Measurements from ENCODE around the gene ASXL1. TPM values are rescaled to one million over a fixed set of nuclear protein-coding genes. Genes with fewer than 3 reads are reported as not detected.

ASXL1 gene
- total RNA-seq, 1 donor from 2014 or later, result 142 TPM

DNA sequence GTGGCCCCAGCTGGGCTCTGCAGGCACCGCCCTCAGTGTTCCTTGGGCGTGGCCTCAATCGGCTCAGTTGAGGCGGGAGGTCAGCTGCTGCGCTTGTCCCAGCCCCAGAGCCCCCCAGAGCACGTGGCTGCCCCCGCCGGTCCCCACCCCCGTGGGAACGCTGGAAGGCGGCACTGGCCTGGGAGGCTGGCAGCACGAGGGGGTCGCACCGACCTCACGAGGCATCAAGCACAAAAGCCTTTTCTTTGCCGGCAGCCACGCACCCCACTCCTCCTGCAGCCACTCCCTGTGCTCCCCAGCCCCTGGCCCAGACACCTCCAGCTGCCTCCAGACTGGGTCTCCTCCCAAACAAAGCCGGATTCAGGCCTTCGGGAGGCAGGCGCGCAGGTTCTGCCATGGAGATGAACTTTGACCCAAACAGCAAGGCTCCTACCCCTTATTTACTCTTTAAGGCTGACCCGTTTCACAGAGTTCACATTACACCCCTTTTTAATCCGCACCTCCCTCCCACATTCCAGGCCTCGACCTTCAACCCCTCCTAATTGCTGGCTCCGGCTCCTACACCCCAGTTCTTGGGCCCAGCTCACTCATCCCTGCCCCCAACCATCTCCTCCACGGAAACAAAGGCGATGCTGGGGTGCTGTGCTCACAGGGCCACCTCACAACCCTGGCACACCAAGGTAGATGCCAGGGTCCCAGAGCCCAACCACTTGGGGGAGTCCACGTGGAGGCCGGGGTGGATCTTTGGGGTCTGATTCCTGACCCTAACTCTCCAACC, 115.3 kb downstream of the ASXL1 start:
- Mint-ChIP-seq H3K36me3 (ENCODE audit: low read depth) (no peaks in the 10 kb centered on the region), H3K27ac (no peak overlapping the region), H3K27me3 (no peaks in the 10 kb centered on the region), H3K4me3 (no peak overlapping the region), H3K4me1 (peaks cover 7% of the 10 kb centered on the region), H3K9me3 (no peaks in the 10 kb centered on the region)
- DNase-seq, result no peak
- intact Hi-C loops (cut with micrococcal nuclease), result no loop called here

GRCh38 chr20:32474009-32474716, 116.0 kb downstream of the ASXL1 start:
- Mint-ChIP-seq H3K27ac (no peak overlapping the region), H3K9me3 (no peaks in the 10 kb centered on the region), H3K27me3 (no peaks in the 10 kb centered on the region), H3K4me1 (peaks cover 7% of the 10 kb centered on the region), H3K36me3 (ENCODE audit: low read depth) (no peaks in the 10 kb centered on the region), H3K4me3 (no peak overlapping the region)
- intact Hi-C loops (cut with micrococcal nuclease), result no loop called here
- no peak for DNase-seq

- no peak for DNase-seq
- Mint-ChIP-seq H3K4me1 (peaks cover 7% of the 10 kb centered on the region), H3K9me3 (no peaks in the 10 kb centered on the region), H3K36me3 (ENCODE audit: low read depth) (no peaks in the 10 kb centered on the region), H3K27ac (no peak overlapping the region), H3K27me3 (no peaks in the 10 kb centered on the region), H3K4me3 (no peak overlapping the region)
- intact Hi-C loops (cut with micrococcal nuclease), result no loop called here
Measured at GRCh38 chr20:32474717-32474966, 116.5 kb downstream of the ASXL1 start.

- Mint-ChIP-seq H3K27ac (no peak overlapping the region), H3K36me3 (ENCODE audit: low read depth) (no peaks in the 10 kb centered on the region), H3K27me3 (no peaks in the 10 kb centered on the region), H3K4me3 (no peak overlapping the region), H3K4me1 (peaks cover 7% of the 10 kb centered on the region), H3K9me3 (no peaks in the 10 kb centered on the region)
- intact Hi-C loops (cut with micrococcal nuclease), result no loop called here
- no peak for DNase-seq
Measured at GRCh38 chr20:32474967-32475811, 117.1 kb downstream of the ASXL1 start.

GRCh38 chr20:32476684-32477593, 118.8 kb downstream of the ASXL1 start:
- Mint-ChIP-seq H3K9me3 (no peaks in the 10 kb centered on the region), H3K4me3 (no peak overlapping the region), H3K27me3 (no peaks in the 10 kb centered on the region), H3K27ac (peak overlapping the region; percentile 1), H3K36me3 (ENCODE audit: low read depth) (no peaks in the 10 kb centered on the region), H3K4me1 (peaks cover 9% of the 10 kb centered on the region)
- intact Hi-C loops (cut with micrococcal nuclease), result no loop called here
- DNase-seq, result no peak

DNA sequence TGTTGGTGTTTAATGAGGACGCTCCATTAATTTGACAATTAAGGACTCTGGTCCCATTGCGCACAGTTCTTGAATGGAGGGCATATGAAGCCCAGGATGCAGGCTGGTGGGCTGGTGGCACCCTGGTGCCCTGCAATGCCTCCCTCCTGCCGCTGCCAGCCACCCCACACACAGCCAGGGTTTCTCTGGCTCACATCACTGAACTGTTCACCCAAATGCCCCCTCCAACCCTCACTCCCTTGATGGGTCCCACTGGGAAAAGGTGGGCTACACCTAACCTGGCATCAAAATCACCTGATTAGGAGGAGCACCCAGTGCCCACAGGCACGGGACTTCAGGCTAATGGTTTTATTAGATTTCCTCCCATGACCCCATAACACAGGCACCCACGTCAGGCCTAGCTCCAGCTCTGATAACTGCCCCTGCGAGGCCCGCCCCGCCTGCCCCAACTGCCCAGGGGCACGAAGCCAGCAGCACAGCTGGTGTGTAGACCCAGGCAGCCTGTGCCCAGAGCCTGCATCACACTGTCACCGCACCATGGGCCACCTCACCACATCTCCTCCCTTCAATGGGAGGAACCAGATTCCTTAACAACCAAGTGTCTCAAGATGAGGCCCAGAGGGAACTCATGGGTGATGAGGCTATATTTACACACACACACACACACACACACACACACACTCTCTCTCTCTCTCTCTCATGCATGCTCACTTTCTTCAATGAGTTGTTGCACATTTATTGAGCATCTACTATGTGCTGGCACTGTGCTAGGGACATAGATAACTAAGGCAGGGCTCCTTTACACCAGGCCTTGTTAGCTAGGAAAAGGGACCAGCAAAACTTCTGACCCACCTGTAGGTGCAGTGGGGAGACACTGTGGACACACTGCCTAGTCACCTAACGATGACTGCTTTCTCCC, 119.7 kb downstream of the ASXL1 start:
- no peak overlapping the region for H3K27ac Mint-ChIP-seq
- H3K36me3 Mint-ChIP-seq (ENCODE audit: low read depth), result no peaks in the 10 kb centered on the region
- H3K4me3 Mint-ChIP-seq, result no peak overlapping the region
- H3K4me1 Mint-ChIP-seq, result peaks cover 9% of the 10 kb centered on the region
- no peak for DNase-seq
- H3K27me3 Mint-ChIP-seq, result no peaks in the 10 kb centered on the region
- H3K9me3 Mint-ChIP-seq, result no peaks in the 10 kb centered on the region
- intact Hi-C loops (cut with micrococcal nuclease), result no loop called here

DNA sequence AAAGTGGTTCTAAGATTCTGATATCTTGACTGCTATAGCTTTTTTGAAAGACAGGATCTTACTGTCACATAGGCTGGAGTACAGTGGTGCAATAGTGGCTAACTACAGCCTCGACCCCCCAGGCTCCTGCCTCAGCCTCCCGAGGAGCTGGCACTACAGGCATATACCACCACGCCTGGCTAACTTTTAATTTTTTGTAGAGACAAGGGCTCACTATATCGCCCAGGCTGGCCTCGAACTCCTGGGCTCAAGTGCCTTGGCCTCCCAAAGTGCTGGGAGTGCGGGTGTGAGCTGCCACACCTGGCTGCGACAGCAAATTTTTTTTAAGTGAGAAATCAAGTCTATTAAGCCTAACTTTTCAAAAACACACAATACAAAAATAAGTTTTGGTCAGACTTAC, 120.4 kb downstream of the ASXL1 start:
- H3K27ac Mint-ChIP-seq, result no peak overlapping the region
- peaks cover 9% of the 10 kb centered on the region for H3K4me1 Mint-ChIP-seq
- H3K36me3 Mint-ChIP-seq (ENCODE audit: low read depth), result no peaks in the 10 kb centered on the region
- DNase-seq, result no peak
- H3K4me3 Mint-ChIP-seq, result no peak overlapping the region
- H3K27me3 Mint-ChIP-seq, result no peaks in the 10 kb centered on the region
- H3K9me3 Mint-ChIP-seq, result no peaks in the 10 kb centered on the region
- intact Hi-C loops (cut with micrococcal nuclease), result no loop called here

- Mint-ChIP-seq H3K9me3 (no peaks in the 10 kb centered on the region), H3K4me3 (no peak overlapping the region), H3K36me3 (ENCODE audit: low read depth) (no peaks in the 10 kb centered on the region), H3K27me3 (no peaks in the 10 kb centered on the region), H3K4me1 (peaks cover 9% of the 10 kb centered on the region), H3K27ac (no peak overlapping the region)
- intact Hi-C loops (cut with micrococcal nuclease), result no loop called here
- DNase-seq, result no peak
Measured at GRCh38 chr20:32479012-32479411, 120.9 kb downstream of the ASXL1 start.

GRCh38 chr20:32479697-32480171, 121.6 kb downstream of the ASXL1 start:
- intact Hi-C loops (cut with micrococcal nuclease), result loop anchor here (5.0 to 10.0 kb wide), 2 partner anchors 147 to 1885 kb away; partner anchors contain the start of gene ITCH
- no peak for DNase-seq
- H3K27ac Mint-ChIP-seq, result no peak overlapping the region
- peaks cover 12% of the 10 kb centered on the region for H3K4me1 Mint-ChIP-seq
- no peaks in the 10 kb centered on the region for H3K36me3 Mint-ChIP-seq (ENCODE audit: low read depth)
- no peak overlapping the region for H3K4me3 Mint-ChIP-seq
- no peaks in the 10 kb centered on the region for H3K9me3 Mint-ChIP-seq
- H3K27me3 Mint-ChIP-seq, result no peaks in the 10 kb centered on the region

- Mint-ChIP-seq H3K4me3 (no peak overlapping the region), H3K27ac (no peak overlapping the region), H3K4me1 (peaks cover 19% of the 10 kb centered on the region), H3K9me3 (no peaks in the 10 kb centered on the region), H3K27me3 (no peaks in the 10 kb centered on the region), H3K36me3 (ENCODE audit: low read depth) (no peaks in the 10 kb centered on the region)
- intact Hi-C loops (cut with micrococcal nuclease), result loop anchor here (5.0 to 10.0 kb wide), 2 partner anchors 148 to 1884 kb away; partner anchors contain the start of gene ITCH
- no peak for DNase-seq
Measured at GRCh38 chr20:32480371-32481241, 122.5 kb downstream of the ASXL1 start.

GRCh38 chr20:32481311-32482142, 123.4 kb downstream of the ASXL1 start:
- no peak overlapping the region for H3K27ac Mint-ChIP-seq

More at GRCh38 chr20:32481311-32482142, 123.4 kb downstream of the ASXL1 start:
- H3K36me3 Mint-ChIP-seq (ENCODE audit: low read depth), result peaks cover 4% of the 10 kb centered on the region
- intact Hi-C loops (cut with micrococcal nuclease), result loop anchor here (5.0 to 10.0 kb wide), 2 partner anchors 149 to 1883 kb away; partner anchors contain the start of gene ITCH
- peaks cover 21% of the 10 kb centered on the region for H3K4me1 Mint-ChIP-seq
- DNase-seq, result no peak
- no peaks in the 10 kb centered on the region for H3K27me3 Mint-ChIP-seq
- no peaks in the 10 kb centered on the region for H3K9me3 Mint-ChIP-seq
- peak overlapping the region; percentile 16 for H3K4me3 Mint-ChIP-seq
